Fibroblast of skin of left quadriceps (primary cell): ENCODE data around the gene SRP9.
"Not testable (repeated sequence)": the region's sequence is repeated elsewhere in the genome, so short reads cannot be mapped to it uniquely, and the experiment has no call there.

Experiments used
- DNase-seq, 2 experiments: peaks; one replicate each; pipeline ENCODE4 v3.0.0-alpha.2; 2013; ENCODE audit warnings: low read depth in 2 of 2

Gene SRP9

DNA sequence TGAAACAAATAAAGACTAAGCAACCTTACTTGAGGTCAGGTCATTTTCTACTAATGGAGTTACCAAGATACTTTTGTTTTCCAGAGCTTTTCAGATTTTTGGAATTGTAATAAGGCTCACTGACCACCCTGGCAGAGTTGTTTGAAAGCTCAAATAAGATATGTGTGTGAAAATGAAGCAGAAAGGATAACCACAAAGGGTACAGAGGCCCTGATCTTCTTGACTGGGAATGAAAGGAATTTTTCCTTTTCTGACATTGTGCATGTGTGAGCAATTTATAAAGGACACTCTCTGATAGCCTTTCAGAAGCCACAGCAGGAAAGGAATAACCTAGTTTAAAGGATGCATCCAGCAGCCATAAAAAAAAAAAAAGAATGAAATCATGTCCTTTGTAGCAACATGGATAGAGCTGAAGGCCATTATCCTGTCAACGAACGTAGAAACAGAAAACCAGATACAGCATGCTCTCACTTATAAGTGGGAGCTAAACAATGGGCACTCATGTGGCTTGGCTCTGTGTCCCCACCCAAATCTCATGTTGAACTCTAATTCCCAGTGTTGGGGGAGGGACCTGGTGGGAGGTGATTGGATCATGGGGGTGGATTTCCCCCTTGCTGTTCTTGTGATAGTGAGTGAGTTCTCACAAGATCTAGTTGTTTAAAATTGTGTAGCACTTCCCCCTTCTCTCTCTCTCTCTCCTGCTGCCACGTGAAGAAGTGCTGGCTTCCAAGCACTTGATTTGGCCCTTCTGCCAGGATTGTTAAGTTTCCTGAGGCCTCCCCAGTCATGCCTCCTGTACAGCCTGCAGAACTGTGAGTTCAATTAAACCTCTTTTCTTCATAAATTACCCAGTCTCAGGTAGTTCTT lies 3.1 kb upstream of the SRP9 start:
- no peak for DNase-seq

GRCh38 chr1:225776294-225776693 lies 1.3 kb upstream of the SRP9 start:
- no peak for DNase-seq

DNA sequence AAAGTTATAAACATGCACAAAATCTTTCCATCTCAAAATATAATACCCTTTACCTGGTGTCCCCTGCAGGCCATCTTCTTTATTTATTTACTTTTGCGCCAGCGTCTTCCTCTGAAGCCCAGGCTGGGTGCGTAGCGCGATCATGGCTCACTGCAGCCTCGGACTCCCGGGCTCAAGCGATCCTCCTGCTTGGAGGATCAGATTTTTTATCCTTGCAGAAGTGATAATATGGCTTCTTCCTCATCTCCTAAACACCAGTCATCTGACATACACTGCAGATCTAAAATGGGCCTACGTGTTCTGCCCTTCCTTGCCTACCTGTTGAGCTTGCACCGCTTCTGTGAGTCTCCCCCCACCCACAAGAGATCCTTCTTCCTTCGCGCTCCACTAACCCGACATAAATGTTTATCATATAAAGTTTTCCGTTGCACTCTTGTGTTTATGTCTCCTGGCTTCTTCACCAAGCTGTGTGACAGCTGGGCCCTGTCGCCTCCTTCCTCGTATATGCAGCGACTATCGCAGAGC lies 506 bp upstream of the SRP9 start:
- no peak for DNase-seq

DNA sequence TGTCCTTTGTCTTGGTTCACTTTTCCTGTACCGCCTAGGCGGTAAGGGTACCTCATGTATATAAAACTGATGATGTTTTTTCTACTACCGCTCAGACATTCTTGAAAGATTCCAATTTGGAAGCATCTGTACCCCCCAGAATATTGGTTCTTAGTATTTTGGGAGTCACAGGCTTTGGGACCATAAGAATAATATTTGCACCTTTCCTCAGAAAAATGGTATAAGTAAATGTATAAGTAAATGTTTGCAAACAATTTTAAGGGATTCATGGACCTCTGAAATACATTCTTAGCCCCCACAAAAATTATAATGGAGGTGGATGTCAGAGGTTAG lies 677 bp downstream of the SRP9 start:
- DNase-seq = no peak

DNA sequence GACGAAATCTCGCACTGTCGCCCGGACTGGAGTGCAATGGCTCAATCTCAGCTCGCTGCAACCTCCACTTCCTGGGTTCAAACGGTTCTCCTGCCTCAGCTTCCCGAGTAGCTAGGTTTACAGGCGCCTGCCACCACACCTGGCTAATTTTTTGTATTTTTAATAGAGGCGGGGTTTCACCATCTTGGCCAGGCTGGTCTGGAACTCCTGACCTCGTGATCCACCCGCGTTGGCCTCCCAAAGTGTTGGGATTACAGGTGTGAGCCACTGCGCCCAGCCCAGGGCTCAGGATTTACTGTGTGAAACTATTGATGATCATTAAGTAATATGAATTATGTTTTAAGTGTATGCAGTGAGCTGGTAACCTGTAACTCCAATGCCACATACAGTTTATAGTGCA lies 1.5 kb downstream of the SRP9 start:
- not testable (repeated sequence) for DNase-seq

DNA sequence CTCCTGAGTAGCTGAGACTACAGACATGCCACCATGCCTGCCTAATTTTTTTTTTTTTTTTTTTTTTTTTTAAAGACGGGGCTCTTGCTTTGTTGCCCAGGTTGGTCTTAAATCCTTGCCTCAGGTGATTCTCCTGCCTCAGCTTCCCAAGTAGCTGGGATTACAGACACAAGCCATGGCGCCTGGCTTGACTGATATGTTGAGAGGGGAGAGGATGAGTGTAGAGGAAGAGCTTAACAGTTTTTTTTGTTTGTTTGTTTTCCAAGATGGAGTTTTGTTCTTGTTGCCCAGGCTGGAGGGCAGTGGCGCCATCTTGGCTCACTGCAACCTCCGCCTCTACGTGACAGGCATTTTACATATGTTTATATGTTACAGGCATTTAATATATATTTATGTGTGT lies 2.5 kb downstream of the SRP9 start:
- DNase-seq = no peak

GRCh38 chr1:225780630-225781029 lies 3.0 kb downstream of the SRP9 start:
- DNase-seq = no peak

GRCh38 chr1:225789142-225789541 lies 11.5 kb downstream of the SRP9 start:
- DNase-seq = not testable (repeated sequence)

DNA sequence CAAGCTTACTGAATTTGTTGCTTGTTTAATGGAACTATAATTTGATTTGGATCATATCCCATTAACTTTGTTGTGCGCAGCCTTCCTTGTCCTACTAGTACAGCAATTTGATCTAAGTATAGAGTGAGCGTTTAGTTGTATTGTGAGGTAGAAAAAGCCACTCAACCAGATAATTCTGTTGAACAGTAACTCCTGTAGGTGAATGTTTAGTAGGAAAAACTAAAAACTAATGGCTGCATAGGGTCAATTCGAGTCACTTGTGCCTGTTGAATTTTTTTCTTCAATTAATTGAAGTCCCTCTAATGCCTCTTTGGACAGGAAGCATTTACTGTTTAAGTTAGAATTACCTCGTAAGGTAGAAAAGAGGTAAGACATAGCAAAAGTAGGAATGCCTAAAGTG lies 17.3 kb downstream of the SRP9 start:
- no peak for DNase-seq

- DNase-seq = not testable (repeated sequence)
Observed at GRCh38 chr1:225796097-225796496, 18.5 kb downstream of the SRP9 start.

DNA sequence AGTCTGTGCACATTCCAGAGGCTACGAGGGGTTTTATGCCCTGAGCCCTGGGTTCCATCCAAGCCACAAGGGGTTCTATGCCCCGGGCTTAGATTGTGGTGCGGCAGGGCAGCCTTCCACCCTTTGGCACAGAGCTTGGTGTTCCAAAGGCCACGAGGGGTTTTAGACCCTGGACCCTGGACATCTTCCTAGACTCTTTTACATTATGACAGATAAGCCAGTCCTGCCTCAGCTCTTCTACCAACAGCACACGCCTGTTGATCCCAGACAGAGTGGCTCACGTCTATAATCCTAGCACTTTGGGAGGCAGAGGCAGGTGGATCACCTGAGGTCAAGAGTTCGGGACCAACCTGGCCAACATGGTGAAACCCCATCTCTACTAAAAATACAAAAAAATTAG lies 23.5 kb downstream of the SRP9 start:
- not testable (repeated sequence) for DNase-seq

GRCh38 chr1:225806249-225806648 lies 28.6 kb downstream of the SRP9 start:
- no peak for DNase-seq

DNA sequence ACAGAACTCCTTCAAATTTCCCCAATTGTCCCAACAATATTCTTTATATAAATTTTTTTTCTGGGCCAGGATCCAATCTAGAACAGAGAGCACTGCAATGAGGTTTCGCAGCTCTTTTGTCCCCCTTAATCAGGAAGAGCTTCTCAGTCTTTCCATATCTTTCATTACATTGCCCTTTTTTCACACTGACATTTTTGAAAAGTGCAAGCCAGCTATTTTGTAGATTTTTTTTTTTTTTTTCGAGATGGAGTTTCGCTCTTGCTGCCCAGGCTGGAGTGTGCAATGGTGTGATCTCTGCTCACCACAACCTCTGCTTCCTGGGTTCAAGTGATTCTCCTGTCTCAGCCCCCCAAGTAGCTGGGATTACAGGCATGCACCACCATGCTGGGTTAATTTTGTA lies 29.1 kb downstream of the SRP9 start:
- not testable (repeated sequence) for DNase-seq

GRCh38 chr1:225808136-225808535 lies 30.5 kb downstream of the SRP9 start:
- DNase-seq = no peak

GRCh38 chr1:225809842-225810578 lies 32.4 kb downstream of the SRP9 start, which contains the start of gene EPHX1:
Gene EPHX1 (plus strand): TSS chr1:225810124. CDS start chr1:225828730, 18,606 bp downstream.
- DNase-seq = peak; percentile 68 to 69

DNA sequence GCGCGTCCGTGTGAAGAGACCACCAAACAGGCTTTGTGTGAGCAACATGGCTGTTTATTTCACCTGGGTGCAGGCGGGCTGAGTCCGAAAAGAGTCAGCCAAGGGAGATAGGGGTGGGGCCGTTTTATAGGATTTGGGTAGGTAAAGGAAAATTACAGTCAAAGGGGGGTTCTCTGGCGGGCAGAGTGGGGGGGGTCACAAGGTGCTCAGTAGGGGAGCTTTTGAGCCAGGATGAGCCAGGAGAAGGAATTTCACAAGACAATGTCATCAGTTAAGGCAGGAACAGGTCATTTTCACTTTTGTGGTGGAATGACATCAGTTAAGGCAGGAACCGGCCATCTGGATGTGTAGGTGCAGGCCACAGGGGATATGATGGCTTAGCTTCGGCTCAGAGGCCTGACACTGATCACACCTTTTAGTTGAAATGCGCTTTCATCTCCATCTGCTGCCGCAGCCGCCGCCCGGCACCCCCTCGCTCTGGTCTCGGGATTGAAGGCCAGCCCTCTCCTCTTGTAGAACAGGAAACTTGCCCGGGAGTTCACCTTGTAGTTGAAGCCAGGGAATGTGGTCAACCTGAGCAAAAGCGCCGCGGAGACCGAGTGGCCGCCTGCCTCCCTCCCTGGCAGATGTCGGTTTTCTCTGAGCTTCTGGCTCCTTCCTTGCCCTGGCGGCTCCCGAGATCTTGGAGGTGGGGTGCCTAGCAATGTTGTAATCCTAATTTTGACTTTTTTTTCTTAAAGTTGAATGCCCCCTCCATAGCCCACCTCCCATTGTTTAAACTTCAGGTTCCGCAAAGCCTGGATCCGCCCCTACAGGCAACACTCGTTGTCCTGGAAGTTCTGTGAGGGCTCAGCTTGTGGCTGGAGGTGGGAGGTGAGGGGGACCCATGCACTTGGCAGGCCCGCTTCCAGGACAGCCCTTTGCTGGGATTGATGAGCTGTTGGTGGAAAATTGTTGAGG lies 33.2 kb downstream of the SRP9 start:
- DNase-seq = not testable (repeated sequence)

DNA sequence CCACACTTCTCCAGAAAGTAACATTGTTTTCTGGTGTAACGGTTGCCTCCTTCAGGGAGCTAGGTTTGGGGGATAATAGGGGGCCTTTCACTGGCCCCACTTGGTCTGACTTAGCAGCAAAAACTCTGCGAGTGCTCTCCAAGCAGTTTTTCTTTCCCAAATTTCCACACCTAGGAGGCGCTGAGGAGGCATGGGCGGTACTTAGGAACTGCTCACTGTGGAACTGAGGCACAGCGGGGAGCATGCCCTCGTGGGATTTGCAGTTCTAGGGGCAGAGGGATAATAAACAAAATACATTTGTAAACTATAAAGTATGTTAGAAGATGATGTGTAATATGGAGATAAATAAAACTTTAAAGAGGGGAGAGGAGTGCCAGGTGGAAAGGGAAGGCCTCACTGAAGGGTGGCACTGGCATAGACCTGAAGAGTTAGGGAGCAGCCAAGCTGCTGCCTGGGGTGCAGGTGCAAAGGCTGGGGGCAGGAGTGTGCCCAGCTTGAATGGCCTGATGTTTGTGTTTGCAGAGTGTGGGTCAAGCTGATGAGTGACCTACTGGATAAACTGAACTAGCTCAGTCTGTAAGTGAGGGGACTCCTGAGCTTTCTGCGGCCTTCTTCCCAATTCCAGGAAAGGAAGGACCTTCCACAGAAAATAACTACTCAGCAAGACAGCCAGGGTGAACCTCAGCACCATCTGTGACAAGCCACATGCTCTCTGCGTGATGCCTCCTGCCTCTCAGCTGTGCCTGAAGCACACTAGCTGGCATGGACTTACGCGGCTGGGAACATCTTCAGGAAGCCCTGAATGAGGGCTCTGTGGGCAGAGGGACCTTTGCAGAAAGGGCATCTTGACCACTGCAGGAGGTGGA lies 34.2 kb downstream of the SRP9 start:
- DNase-seq = no peak

GRCh38 chr1:225812488-225813213 lies 35.0 kb downstream of the SRP9 start:
- DNase-seq = no peak

DNA sequence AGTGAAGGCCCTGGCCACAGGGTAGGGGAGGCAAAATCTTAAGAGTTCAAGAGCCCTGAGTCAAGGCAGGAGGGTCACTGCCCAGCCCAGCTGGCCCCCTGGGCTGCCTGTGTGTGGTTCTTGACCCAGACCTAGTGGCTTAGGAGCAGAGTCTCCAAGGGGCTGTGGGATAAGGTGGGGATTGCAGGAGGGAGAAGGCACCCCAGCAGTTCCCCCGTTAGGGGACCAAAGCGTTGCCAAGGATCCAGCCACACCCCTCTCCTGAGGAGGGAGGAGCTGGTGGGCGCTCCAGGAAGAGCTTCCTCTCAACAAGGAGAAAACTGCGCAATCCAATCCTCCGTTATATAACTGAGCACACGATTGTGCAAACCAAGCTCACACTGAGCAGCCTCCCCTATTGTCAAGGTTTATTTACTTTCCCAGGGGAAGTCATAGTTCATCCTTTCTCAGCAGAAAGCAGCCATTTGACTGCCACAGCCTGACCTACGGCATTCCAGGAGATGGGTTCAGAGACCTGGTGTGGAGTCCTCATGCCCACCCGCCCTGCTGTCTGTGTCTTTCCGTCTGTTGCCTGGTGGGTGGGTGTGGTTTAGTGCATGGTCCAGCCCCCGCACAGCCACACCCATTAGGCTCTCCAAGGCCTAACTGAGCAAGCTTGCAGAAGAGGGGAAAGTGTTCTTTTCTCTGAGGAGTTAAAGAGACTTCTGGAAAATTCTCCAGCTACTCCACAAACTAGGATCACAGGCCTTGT lies 35.8 kb downstream of the SRP9 start:
- peak in 1 of 2 experiments; percentile 15 for DNase-seq
